ENCODE measurements around the gene PLA2G4D. TPM values are rescaled to one million over a fixed set of nuclear protein-coding genes. Genes with fewer than 3 reads are reported as not detected.

The PLA2G4D gene
- total and polyA plus RNA-seq, 4 donors = 0.12 to 0.31 (median 0.15) TPM; not detected in 1

GRCh38 chr15:42135351-42135750 lies 41.0 kb upstream of the PLA2G4D start:
- 84 to 87% methylated on average over 1 of the region's 1 CpG for WGBS, 2 donors

GRCh38 chr15:42134617-42135245 lies 40.4 kb upstream of the PLA2G4D start:
- no peak for TF ChIP-seq CTCF (IDR thresholded peaks at IDR 0.05; ENCODE audit: control extremely low read depth, extremely low read depth)
- DNase-seq (no peak), ATAC-seq (ENCODE audit: insufficient read depth, low FRiP score) (no peak)
- Histone ChIP-seq H3K4me1 (ENCODE audit: control insufficient read depth in 5 of 5, insufficient read depth in 5 of 5, low read length in 5 of 5) (peaks cover 0 to 5% (median 0%) of the 10 kb centered on the region in 5 donors), H3K27ac (ENCODE audit: low read depth in 1 of 2, low read length in 1 of 2) (no peak overlapping the region), H3K36me3 (ENCODE audit: control insufficient read depth in 4 of 4, insufficient read depth in 4 of 4, low read length in 4 of 4) (no peaks in the 10 kb centered on the region), H3K9ac (ENCODE audit: insufficient read depth in 1 of 2, low read length in 2 of 2) (no peak overlapping the region), H3K27me3 (ENCODE audit: control insufficient read depth in 3 of 3, insufficient read depth in 3 of 3, low read length in 2 of 3) (no peaks in the 10 kb centered on the region), H3K4me3 (no peak overlapping the region), H3K9me3 (ENCODE audit: control insufficient read depth in 4 of 4, insufficient read depth in 3 of 4, low read length in 3 of 4) (no peaks in the 10 kb centered on the region)
- 84 to 85% methylated on average over 6 of the region's 6 CpGs for WGBS, 2 donors

More at GRCh38 chr15:42135351-42135750, 41.0 kb upstream of the PLA2G4D start:
- Histone ChIP-seq H3K36me3 (ENCODE audit: control insufficient read depth in 4 of 4, insufficient read depth in 4 of 4, low read length in 4 of 4) (no peaks in the 10 kb centered on the region), H3K27ac (ENCODE audit: low read depth in 1 of 2, low read length in 1 of 2) (no peak overlapping the region), H3K9ac (ENCODE audit: insufficient read depth in 1 of 2, low read length in 2 of 2) (no peak overlapping the region), H3K9me3 (ENCODE audit: control insufficient read depth in 4 of 4, insufficient read depth in 3 of 4, low read length in 3 of 4) (no peaks in the 10 kb centered on the region), H3K27me3 (ENCODE audit: control insufficient read depth in 3 of 3, insufficient read depth in 3 of 3, low read length in 2 of 3) (no peaks in the 10 kb centered on the region), H3K4me3 (no peak overlapping the region), H3K4me1 (ENCODE audit: control insufficient read depth in 5 of 5, insufficient read depth in 5 of 5, low read length in 5 of 5) (peaks cover 0 to 5% (median 0%) of the 10 kb centered on the region in 5 donors)
- no peak for TF ChIP-seq CTCF (IDR thresholded peaks at IDR 0.05; ENCODE audit: control extremely low read depth, extremely low read depth)
- DNase-seq (no peak), ATAC-seq (ENCODE audit: insufficient read depth, low FRiP score) (no peak)

GRCh38 chr15:42133886-42134502 lies 39.6 kb upstream of the PLA2G4D start:
- no peak overlapping the region for H3K4me3 ChIP-seq
- peaks cover 0 to 5% (median 0%) of the 10 kb centered on the region in 5 donors for H3K4me1 ChIP-seq (ENCODE audit: control insufficient read depth in 5 of 5, insufficient read depth in 5 of 5, low read length in 5 of 5)
- H3K36me3 ChIP-seq (ENCODE audit: control insufficient read depth in 4 of 4, insufficient read depth in 4 of 4, low read length in 4 of 4) = no peaks in the 10 kb centered on the region
- no peak overlapping the region for H3K9ac ChIP-seq (ENCODE audit: insufficient read depth in 1 of 2, low read length in 2 of 2)
- no peak for DNase-seq
- ATAC-seq (ENCODE audit: insufficient read depth, low FRiP score) = no peak
- H3K9me3 ChIP-seq (ENCODE audit: control insufficient read depth in 4 of 4, insufficient read depth in 3 of 4, low read length in 3 of 4) = no peaks in the 10 kb centered on the region
- no peak overlapping the region for H3K27ac ChIP-seq (ENCODE audit: low read depth in 1 of 2, low read length in 1 of 2)
- WGBS, 2 donors = 64 to 68% methylated on average over 11 of the region's 11 CpGs
- peak; percentile 49 for TF ChIP-seq CTCF (IDR thresholded peaks at IDR 0.05; ENCODE audit: control extremely low read depth, extremely low read depth)
- no peaks in the 10 kb centered on the region for H3K27me3 ChIP-seq (ENCODE audit: control insufficient read depth in 3 of 3, insufficient read depth in 3 of 3, low read length in 2 of 3)

Data from lung (tissue), 12 donors.